H1 (cell line): Measurements from ENCODE around the gene EEPD1. TPM values are rescaled to one million over a fixed set of nuclear protein-coding genes. Genes with fewer than 3 reads are reported as not detected.
A peak's percentile ranks its signal among the peaks of the same experiment; 100 is the strongest.

Experiments used
- CTCF ChIA-PET: fragments of 300-600 bp; sonication (Branson Sonifier 250); formaldehyde crosslinking; loops from one replicate; lab custom pipeline; 2021; ENCODE audit not compliant: partially characterized antibody; lab: Charles Lee
- POLR2A ChIA-PET: fragments of 300-600 bp; sonication (Branson Sonifier 250); formaldehyde crosslinking; loops from one replicate; lab custom pipeline; 2021; ENCODE audit warnings: inconsistent platforms; ENCODE audit not compliant: partially characterized antibody; lab: Charles Lee
- DNase-seq, 2 experiments: peaks; one replicate each; pipeline versions ENCODE4 v3.0.0 to v3.0.0-alpha.2; 2010 to 2022; ENCODE audit warnings: low spot score in 2 of 2, low read depth in 1 of 2, mixed read lengths in 1 of 2
- FAIRE-seq: peaks from 2 replicates; lab custom pipeline; 2011; peaks lifted over from hg19 to GRCh38; lab: Jason Lieb, UNC
- H2AFZ ChIP-seq: 2 replicates; pipeline ENCODE4 v1.8.1; 2012; ENCODE audit warnings: low read length, inconsistent platforms
- H2AK5ac ChIP-seq: 2 replicates; pipeline ENCODE4 v1.6.1; 2013; ENCODE audit warnings: low read depth, low read length
- H2BK120ac ChIP-seq: replicated peaks from 2 replicates; pipeline ENCODE3; 2013; ENCODE audit warnings: low read depth, low read length, inconsistent platforms
- H2BK12ac ChIP-seq: 2 replicates; pipeline ENCODE4 v1.6.1; 2013; ENCODE audit warnings: low read depth, low read length
- H2BK15ac ChIP-seq: 2 replicates; pipeline ENCODE4 v1.6.1; 2013; ENCODE audit warnings: low read length
- H2BK20ac ChIP-seq: 2 replicates; pipeline ENCODE4 v1.6.1; 2013; ENCODE audit warnings: low read length
- H2BK5ac ChIP-seq: 2 replicates; pipeline ENCODE4 v1.6.1; 2013; ENCODE audit warnings: low read depth, low read length
- H3K14ac ChIP-seq: 2 replicates; pipeline ENCODE4 v1.6.1; 2013; ENCODE audit warnings: inconsistent platforms; ENCODE audit not compliant: insufficient read length
- H3K18ac ChIP-seq: 2 replicates; pipeline ENCODE4 v1.6.1; 2013; ENCODE audit warnings: low read length; ENCODE audit errors: extremely low read depth
- H3K23ac ChIP-seq: 2 replicates; pipeline ENCODE4 v1.6.1; 2013; ENCODE audit warnings: inconsistent platforms; ENCODE audit not compliant: insufficient read length
- H3K23me2 ChIP-seq: 2 replicates; pipeline ENCODE4 v1.6.1; 2013; ENCODE audit warnings: low read depth, low read length
- H3K27ac ChIP-seq: 2 replicates; pipeline ENCODE4 v1.6.1; 2011; ENCODE audit warnings: low read depth, low read length, inconsistent platforms
- H3K27me3 ChIP-seq, 4 experiments: replicated peaks in 1 of 4; 1 replicate in 1 of 4; 2 replicates in 3 of 4; pipeline versions ENCODE4 v1.6.1 to v1.8.1; 2011 to 2013; ENCODE audit warnings: low read length in 3 of 4, mild to moderate bottlenecking in 3 of 4, inconsistent platforms in 2 of 4, mixed read lengths in 2 of 4, moderate library complexity in 1 of 4; ENCODE audit not compliant: control insufficient read depth in 3 of 4, insufficient read depth in 3 of 4; ENCODE audit errors: extremely low read depth in 1 of 4
- H3K36me3 ChIP-seq, 4 experiments: 2 replicates each; pipeline versions ENCODE4 v1.6.1 to v1.8.1; 2011 to 2013; ENCODE audit warnings: mild to moderate bottlenecking in 4 of 4, low read length in 3 of 4, moderate library complexity in 2 of 4, control low read depth in 1 of 4, inconsistent platforms in 1 of 4; ENCODE audit not compliant: insufficient read depth in 4 of 4, control insufficient read depth in 2 of 4
- H3K4ac ChIP-seq: replicated peaks from 2 replicates; pipeline ENCODE3; 2013; ENCODE audit warnings: low read length, low read depth, mixed read lengths, inconsistent platforms; ENCODE audit not compliant: insufficient read length
- H3K4me1 ChIP-seq, 4 experiments: replicated peaks in 1 of 4; 1 replicate in 1 of 4; 2 replicates in 3 of 4; pipeline versions ENCODE4 v1.6.1 to v1.8.1; 2011 to 2013; ENCODE audit warnings: low read length in 3 of 4, inconsistent platforms in 2 of 4, mixed read lengths in 1 of 4; ENCODE audit not compliant: insufficient read depth in 4 of 4, control insufficient read depth in 3 of 4
- H3K4me2 ChIP-seq, 2 experiments: 2 replicates each; pipeline versions ENCODE4 v1.6.1 to v1.8.1; 2011 to 2013; ENCODE audit warnings: low read depth in 2 of 2, low read length in 2 of 2, control low read depth in 1 of 2, inconsistent platforms in 1 of 2, mild to moderate bottlenecking in 1 of 2; ENCODE audit not compliant: insufficient read depth in 1 of 2
- H3K4me3 ChIP-seq, 4 experiments: fragments of 200-600, 300-600 bp in 1 of 4; sonication (generic), shearing (Covaris generic), sonication (Bioruptor Twin) in 1 of 4; 2 replicates each; pipeline versions ENCODE4 v1.5.1 to v1.8.1; 2011 to 2016; ENCODE audit warnings: low read length in 4 of 4, low read depth in 3 of 4, control low read depth in 2 of 4, inconsistent platforms in 2 of 4, mild to moderate bottlenecking in 2 of 4, mixed read lengths in 1 of 4, moderate library complexity in 1 of 4; ENCODE audit not compliant: insufficient read depth in 2 of 4; ENCODE audit errors: extremely low read depth in 1 of 4
- H3K56ac ChIP-seq: replicated peaks from 2 replicates; pipeline ENCODE3; 2013; ENCODE audit warnings: low read depth, mild to moderate bottlenecking, mixed read lengths, low read length, inconsistent platforms; ENCODE audit not compliant: insufficient read length
- H3K79me1 ChIP-seq: 2 replicates; pipeline ENCODE4 v1.6.1; 2013; ENCODE audit warnings: low read depth, low read length, control low read depth
- H3K79me2 ChIP-seq, 2 experiments: 2 replicates each; pipeline versions ENCODE4 v1.6.1 to v1.8.1; 2012 to 2013; ENCODE audit warnings: low read length in 2 of 2, mild to moderate bottlenecking in 2 of 2, inconsistent platforms in 1 of 2; ENCODE audit not compliant: insufficient read depth in 2 of 2, control insufficient read depth in 1 of 2
- H3K9ac ChIP-seq, 4 experiments: replicated peaks in 1 of 4; 1 replicate in 1 of 4; 2 replicates in 3 of 4; pipeline versions ENCODE4 v1.6.1 to v1.8.1; 2011 to 2013; ENCODE audit warnings: low read depth in 3 of 4, low read length in 3 of 4, control low read depth in 2 of 4, mild to moderate bottlenecking in 2 of 4, moderate library complexity in 2 of 4, inconsistent platforms in 1 of 4; ENCODE audit errors: extremely low read depth in 1 of 4
- H3K9me3 ChIP-seq, 2 experiments: 2 replicates each; pipeline versions ENCODE4 v1.6.1 to v1.8.1; 2012 to 2013; ENCODE audit warnings: mild to moderate bottlenecking in 2 of 2, moderate library complexity in 2 of 2, control low read depth in 1 of 2, inconsistent platforms in 1 of 2, low read depth in 1 of 2, low read length in 1 of 2, mixed read lengths in 1 of 2; ENCODE audit not compliant: insufficient read depth in 2 of 2
- H4K20me1 ChIP-seq, 2 experiments: replicated peaks in 1 of 2; 2 replicates each; pipeline versions ENCODE3 to v1.8.1; 2011 to 2013; ENCODE audit warnings: inconsistent platforms in 2 of 2, low read length in 2 of 2, mild to moderate bottlenecking in 1 of 2; ENCODE audit not compliant: insufficient read depth in 2 of 2, control insufficient read depth in 1 of 2
- H4K5ac ChIP-seq: 2 replicates; pipeline ENCODE4 v1.6.1; 2013; ENCODE audit warnings: low read length, low read depth, mixed read lengths, inconsistent platforms; ENCODE audit not compliant: insufficient read length
- H4K8ac ChIP-seq: 2 replicates; pipeline ENCODE4 v1.8.0; 2013; ENCODE audit warnings: mild to moderate bottlenecking, moderate library complexity, low read length, inconsistent platforms; ENCODE audit not compliant: insufficient read depth; ENCODE audit errors: extremely low read depth
- H4K91ac ChIP-seq: replicated peaks from 2 replicates; pipeline ENCODE3; 2013; ENCODE audit warnings: low read length, mixed read lengths, inconsistent platforms; ENCODE audit not compliant: insufficient read length
- HDAC2 ChIP-seq, 2 experiments: fragments of 300-600 bp in 1 of 2; sonication (generic) in 1 of 2; IDR thresholded peaks; 2 replicates each; pipeline ENCODE4 v1.6.1; 2011 to 2012; ENCODE audit warnings: low read depth in 2 of 2, low read length in 2 of 2, mild to moderate bottlenecking in 2 of 2, moderate library complexity in 2 of 2, borderline replicate concordance in 1 of 2, inconsistent platforms in 1 of 2
- WGBS, 2 experiments: shearing (Covaris generic) in 1 of 2; methylation state at CpG; one replicate each; pipeline versions ENCODE4 v1.1.6 to v1.1.7; 2013 to 2015; ENCODE audit warnings: low lambda C conversion rate in 2 of 2, mixed read lengths in 2 of 2, inconsistent platforms in 1 of 2, low coverage in 1 of 2, missing lambda C conversion rate in 1 of 2; ENCODE audit not compliant: insufficient replicate concordance in 2 of 2, insufficient coverage in 1 of 2, insufficient read length in 1 of 2; ENCODE audit errors: extremely low coverage in 1 of 2, missing lambda C conversion rate in 1 of 2; 5-methylcytosine and 5-hydroxymethylcytosine counted together
- polyA plus RNA-seq, 7 experiments: library from polyadenylated mRNA; depleted of rRNA in 3 of 7; stranded (reverse) in 5 of 7; unstranded in 2 of 7; fragments of >200 nt in 5 of 7; fragments of 200-250 nt in 2 of 7; gene quantifications; 1 replicate in 5 of 7; 2 replicates in 1 of 7; 4 replicates in 1 of 7; pipeline versions ENCODE4 v1.2.1 to v1.2.3, GENCODE V29; 2011 to 2013; ENCODE audit warnings: missing spikeins in 2 of 7, mixed read lengths in 2 of 7
- total RNA-seq: library from RNA; stranded (reverse); fragmentation: NEBNext Ultra II Directional; extraction: Animal tissue kit (Norgen Biotek cat#: 25700); gene quantifications from 2 replicates; pipeline ENCODE4 v1.2.1, GENCODE V29; 2021

Gene EEPD1
- total and polyA plus RNA-seq, 2 of the 8 experiments (the other 6 are each of a cell fraction or from before 2014, with no cell fraction given), result 3.1 to 7.8 TPM

DNA sequence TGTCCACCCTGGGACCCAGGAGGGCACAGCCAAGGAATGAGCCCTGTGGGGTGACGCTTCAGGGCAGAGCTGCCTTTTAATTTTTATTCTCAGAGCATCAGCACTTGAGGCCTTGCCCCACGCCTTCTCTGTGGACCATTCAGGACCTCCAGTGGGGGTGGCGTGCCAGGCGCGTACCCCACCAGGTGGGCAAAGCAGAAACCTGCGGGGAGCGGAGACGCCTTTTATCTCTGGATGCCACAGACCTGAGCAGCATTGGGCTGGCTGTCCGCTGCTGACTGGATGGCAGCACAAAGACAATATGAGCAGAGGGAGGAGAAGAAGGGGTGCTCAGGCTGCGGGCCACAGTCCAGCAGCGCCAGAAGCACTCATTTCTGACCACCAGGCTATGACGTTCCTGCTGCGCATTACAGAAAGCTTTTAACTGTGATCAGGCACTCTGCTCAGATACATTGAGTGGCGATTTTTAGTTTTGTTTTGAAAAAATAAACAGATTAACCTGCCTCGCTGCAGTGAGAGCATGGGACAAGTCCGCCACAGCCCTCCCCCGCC, 146.2 kb downstream of the EEPD1 start:
- H3K4me1 ChIP-seq, result peaks cover 0 to 5% (median 0%) of the 10 kb centered on the region in 4 experiments; a peak in 2 of 7 replicates
- no peaks in the 10 kb centered on the region for H4K20me1 ChIP-seq
- ChIA-PET CTCF (interaction anchor here (1.0 to 4.8 kb wide), 8 partner anchors 9 to 314 kb away, joined by 3 to 40 read pairs (median 15); no protein-coding TSS in a partner anchor), POLR2A (no interaction called here)
- no peak overlapping the region for H3K14ac ChIP-seq
- no peak for FAIRE-seq
- no peak overlapping the region for H4K5ac ChIP-seq
- no peak overlapping the region for H2BK120ac ChIP-seq
- H3K79me2 ChIP-seq, result no peaks in the 10 kb centered on the region
- DNase-seq, result no peak
- H3K9ac ChIP-seq, result no peak overlapping the region
- no peak overlapping the region for H2BK20ac ChIP-seq
- no peak overlapping the region for H4K8ac ChIP-seq
- no peak overlapping the region for H3K4me2 ChIP-seq
- no peak overlapping the region for H3K4me3 ChIP-seq
- no peak overlapping the region; the same call in 1 of the 2 replicates for H2BK15ac ChIP-seq
- H2BK5ac ChIP-seq, result no peak overlapping the region
- peaks cover 0 to 3% (median 0%) of the 10 kb centered on the region in 4 experiments; a peak in 1 of 8 replicates for H3K36me3 ChIP-seq
- no peaks in the 10 kb centered on the region for H3K27me3 ChIP-seq
- no peak overlapping the region for H3K56ac ChIP-seq
- H3K27ac ChIP-seq, result no peak overlapping the region
- H2BK12ac ChIP-seq, result 0 out of 2 replicates have a peak overlapping the region, but pooled peaks have one; percentile 17
- no peak for TF ChIP-seq HDAC2 (IDR thresholded peaks at IDR 0.05; ENCODE audit: borderline replicate concordance in 1 of 2, low read depth in 2 of 2, low read length in 2 of 2)
- no peak overlapping the region for H3K18ac ChIP-seq
- H2AK5ac ChIP-seq, result no peak overlapping the region
- no peaks in the 10 kb centered on the region for H3K9me3 ChIP-seq
- no peak overlapping the region for H3K4ac ChIP-seq
- H4K91ac ChIP-seq, result no peak overlapping the region
- no peaks in the 10 kb centered on the region for H3K79me1 ChIP-seq
- no peak overlapping the region for H2AFZ ChIP-seq
- 92% methylated on average over 16 of the region's 17 CpGs; no CpG with 5 or more reads in 1 of the 2 experiments for WGBS, 2 experiments
- H3K23me2 ChIP-seq, result no peaks in the 10 kb centered on the region
- H3K23ac ChIP-seq, result no peak overlapping the region
